WTC11 (cell line): ENCODE data around the gene ALK.

ENCODE experiments used
- NR3C1 ChIP-seq: sonication (generic); formaldehyde crosslinking; conservative IDR thresholded peaks from 2 replicates; pipeline ENCODE4 v1.8.1; 2023; ENCODE audit warnings: low read depth, mild to moderate bottlenecking, missing genetic modification reagents
- TF ChIP-seq, protein P1 (sequence below): fragments of 200-600 bp; IDR thresholded peaks from 2 replicates; pipeline ENCODE4 v1.8.0; 2022; ENCODE audit warnings: antibody characterized with exemption
- TF ChIP-seq, protein P2 (sequence below): sonication (generic); formaldehyde crosslinking; conservative IDR thresholded peaks from 2 replicates; pipeline ENCODE4 v1.8.1; 2022; ENCODE audit warnings: mild to moderate bottlenecking, missing genetic modification reagents
- TF ChIP-seq, protein P3 (sequence below): sonication (generic); formaldehyde crosslinking; IDR thresholded peaks from 2 replicates; pipeline ENCODE4 v1.8.1; 2022; ENCODE audit warnings: low read depth, missing genetic modification reagents, borderline replicate concordance

DNA sequence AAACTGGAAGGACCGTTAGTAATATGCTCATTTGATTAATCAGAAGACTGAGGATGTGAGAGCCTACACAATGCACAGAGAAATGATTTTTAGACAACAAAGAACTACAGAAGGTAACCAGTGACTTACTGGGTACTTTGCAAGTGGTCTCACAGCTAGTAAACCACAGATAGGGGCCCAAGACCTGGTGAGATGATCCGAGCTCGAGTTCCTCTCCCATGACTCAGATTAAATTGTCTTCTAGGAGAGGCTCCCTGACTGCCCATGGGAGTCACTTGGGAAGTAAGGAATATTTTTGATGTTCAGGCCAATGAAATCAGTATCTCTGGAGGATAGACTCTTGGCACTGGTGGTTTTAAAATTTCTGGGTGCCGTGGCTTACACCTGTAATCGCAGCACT, 586.0 kb downstream of the ALK start:
- TF ChIP-seq, protein P1, sequence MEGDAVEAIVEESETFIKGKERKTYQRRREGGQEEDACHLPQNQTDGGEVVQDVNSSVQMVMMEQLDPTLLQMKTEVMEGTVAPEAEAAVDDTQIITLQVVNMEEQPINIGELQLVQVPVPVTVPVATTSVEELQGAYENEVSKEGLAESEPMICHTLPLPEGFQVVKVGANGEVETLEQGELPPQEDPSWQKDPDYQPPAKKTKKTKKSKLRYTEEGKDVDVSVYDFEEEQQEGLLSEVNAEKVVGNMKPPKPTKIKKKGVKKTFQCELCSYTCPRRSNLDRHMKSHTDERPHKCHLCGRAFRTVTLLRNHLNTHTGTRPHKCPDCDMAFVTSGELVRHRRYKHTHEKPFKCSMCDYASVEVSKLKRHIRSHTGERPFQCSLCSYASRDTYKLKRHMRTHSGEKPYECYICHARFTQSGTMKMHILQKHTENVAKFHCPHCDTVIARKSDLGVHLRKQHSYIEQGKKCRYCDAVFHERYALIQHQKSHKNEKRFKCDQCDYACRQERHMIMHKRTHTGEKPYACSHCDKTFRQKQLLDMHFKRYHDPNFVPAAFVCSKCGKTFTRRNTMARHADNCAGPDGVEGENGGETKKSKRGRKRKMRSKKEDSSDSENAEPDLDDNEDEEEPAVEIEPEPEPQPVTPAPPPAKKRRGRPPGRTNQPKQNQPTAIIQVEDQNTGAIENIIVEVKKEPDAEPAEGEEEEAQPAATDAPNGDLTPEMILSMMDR: no peak
- TF ChIP-seq NR3C1: no peak
- TF ChIP-seq, protein P2, sequence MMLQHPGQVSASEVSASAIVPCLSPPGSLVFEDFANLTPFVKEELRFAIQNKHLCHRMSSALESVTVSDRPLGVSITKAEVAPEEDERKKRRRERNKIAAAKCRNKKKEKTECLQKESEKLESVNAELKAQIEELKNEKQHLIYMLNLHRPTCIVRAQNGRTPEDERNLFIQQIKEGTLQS (CRISPR knock-in tag): no peak
- TF ChIP-seq, protein P3, sequence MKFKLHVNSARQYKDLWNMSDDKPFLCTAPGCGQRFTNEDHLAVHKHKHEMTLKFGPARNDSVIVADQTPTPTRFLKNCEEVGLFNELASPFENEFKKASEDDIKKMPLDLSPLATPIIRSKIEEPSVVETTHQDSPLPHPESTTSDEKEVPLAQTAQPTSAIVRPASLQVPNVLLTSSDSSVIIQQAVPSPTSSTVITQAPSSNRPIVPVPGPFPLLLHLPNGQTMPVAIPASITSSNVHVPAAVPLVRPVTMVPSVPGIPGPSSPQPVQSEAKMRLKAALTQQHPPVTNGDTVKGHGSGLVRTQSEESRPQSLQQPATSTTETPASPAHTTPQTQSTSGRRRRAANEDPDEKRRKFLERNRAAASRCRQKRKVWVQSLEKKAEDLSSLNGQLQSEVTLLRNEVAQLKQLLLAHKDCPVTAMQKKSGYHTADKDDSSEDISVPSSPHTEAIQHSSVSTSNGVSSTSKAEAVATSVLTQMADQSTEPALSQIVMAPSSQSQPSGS (CRISPR knock-in tag): no peak
